Spleen (tissue), 11 donors: ENCODE results near the gene SSH2. TPM values are rescaled to one million over a fixed set of nuclear protein-coding genes. Genes with fewer than 3 reads are reported as not detected.

Experiments
- DNase-seq: peaks from one replicate; pipeline ENCODE4 v3.0.0-alpha.2; 2020
- H3K27ac ChIP-seq, 8 donors: fragments of 200-600 bp; sonication (generic) in 7 of 8; 1 replicate in 4 of 8; 2 replicates in 4 of 8; pipeline versions ENCODE4 v1.5.0 to v1.8.0; 2016 to 2021; ENCODE audit warnings: inconsistent platforms in 4 of 8, mild to moderate bottlenecking in 4 of 8, moderate library complexity in 1 of 8
- H3K27me3 ChIP-seq, 7 donors: fragments of 200-600 bp; sonication (generic) in 6 of 7; replicated peaks in 1 of 7; 1 replicate in 4 of 7; 2 replicates in 3 of 7; pipeline versions ENCODE4 v1.5.0 to v1.8.0; 2016 to 2021; ENCODE audit warnings: inconsistent platforms in 3 of 7, mild to moderate bottlenecking in 1 of 7
- H3K36me3 ChIP-seq, 6 donors: fragments of 200-600 bp; sonication (generic) in 5 of 6; 1 replicate in 4 of 6; 2 replicates in 2 of 6; pipeline versions ENCODE4 v1.5.0 to v1.8.0; 2016 to 2021; ENCODE audit warnings: inconsistent platforms in 2 of 6
- H3K4me1 ChIP-seq, 6 donors: fragments of 200-600 bp; sonication (generic) in 5 of 6; 1 replicate in 3 of 6; 2 replicates in 3 of 6; pipeline versions ENCODE4 v1.5.0 to v1.8.0; 2016 to 2021; ENCODE audit warnings: inconsistent platforms in 3 of 6
- H3K4me3 ChIP-seq, 8 donors: fragments of 200-600 bp; sonication (generic) in 7 of 8; 1 replicate in 4 of 8; 2 replicates in 4 of 8; pipeline versions ENCODE4 v1.5.0 to v1.8.0; 2016 to 2021; ENCODE audit warnings: inconsistent platforms in 4 of 8, mild to moderate bottlenecking in 4 of 8, moderate library complexity in 2 of 8
- H3K9me3 ChIP-seq, 8 donors: fragments of 200-600 bp; sonication (generic) in 7 of 8; 1 replicate in 4 of 8; 2 replicates in 4 of 8; pipeline versions ENCODE4 v1.5.0 to v1.8.0; 2016 to 2021; ENCODE audit warnings: inconsistent platforms in 4 of 8
- CTCF ChIP-seq, 11 experiments: fragments of 200-600 bp in 7 of 11; fragments of 450-650 bp in 4 of 11; sonication (generic) in 4 of 11; IDR thresholded peaks in 8 of 11; conservative IDR thresholded peaks in 3 of 11; 1 replicate in 7 of 11; 2 replicates in 4 of 11; pipeline versions ENCODE4 v1.4.0 to v1.8.0; 2016 to 2021; ENCODE audit warnings: antibody characterized with exemption in 11 of 11, inconsistent platforms in 4 of 11, mild to moderate bottlenecking in 1 of 11
- POLR2A ChIP-seq, 3 donors: fragments of 450-650 bp; IDR thresholded peaks; one replicate each; pipeline ENCODE4 v1.5.1; 2017; ENCODE audit warnings: antibody characterized with exemption in 3 of 3, mild to moderate bottlenecking in 1 of 3
- POLR2AphosphoS5 ChIP-seq, 3 donors: sonication (generic); formaldehyde crosslinking; IDR thresholded peaks; one replicate each; pipeline ENCODE4 v1.5.1; 2017; ENCODE audit warnings: antibody characterized with exemption in 3 of 3
- WGBS, 5 donors: extraction: QIAGEN DNeasy Blood & Tissue Kit in 3 of 5; methylation state at CpG; one replicate each; pipeline versions ENCODE4 v1.1.5 to v1.1.7; 2013 to 2018; 5-methylcytosine and 5-hydroxymethylcytosine counted together
- intact Hi-C: fragments of 100-400 bp; cut with DNase I; formaldehyde crosslinking; loops from one replicate; pipeline ENCODE4 v1.15.0; 2023; ENCODE audit warnings: low total_unique reads
- polyA plus RNA-seq, 3 donors: library from polyadenylated mRNA; stranded (reverse); fragments of 200-250 nt; gene quantifications; one replicate each; pipeline ENCODE4 v1.2.1, GENCODE V29; 2013
- total RNA-seq, 7 donors: library from RNA; depleted of rRNA in 3 of 7; stranded (reverse); fragments of >200 nt in 3 of 7; fragmentation: NEBNext Ultra II Directional in 4 of 7; extraction: Animal tissue kit (Norgen Biotek cat#: 25700) in 4 of 7; gene quantifications; one replicate each; pipeline versions ENCODE4 v1.1.0 to v1.2.1, GENCODE V29; 2016 to 2021
- donor health status: healthy with polysubstance abuse.
- donor health status: DM: no; HTN: no; CAD: no; lungs with moderate emphysema.
- donor health status: DM: no; HTN: no; CAD: no.
- donor health status: Bipolar disorder and iron deficiency.
- donor health status: healthy.
- donor health status: DM: no; HTN: no; CAD: no.
- donor health status: DM: yes; HTN: yes; CAD: no.

Gene SSH2
- total and polyA plus RNA-seq, 10 donors: 15.9 to 182 (median 113) TPM

- Histone ChIP-seq H3K27me3 (peaks cover 0 to 24% (median 5%) of the 10 kb centered on the region in 7 donors), H3K4me3 (no peak overlapping the region), H3K9me3 (no peaks in the 10 kb centered on the region), H3K4me1 (peaks cover 14 to 28% (median 23%) of the 10 kb centered on the region in 6 donors), H3K27ac (no peak overlapping the region), H3K36me3 (no peaks in the 10 kb centered on the region)
- TF ChIP-seq CTCF (IDR thresholded peaks at IDR 0.05 in 8 of 11, conservative IDR thresholded peaks at IDR 0.05 in 3 of 11): no peak
- no peak for TF ChIP-seq POLR2A (IDR thresholded peaks at IDR 0.05)
- TF ChIP-seq POLR2AphosphoS5 (IDR thresholded peaks at IDR 0.05): no peak
- intact Hi-C loops: no loop called here
- WGBS, 5 donors: 64 to 84% (median 81%) methylated on average over 5 to 9 of the region's 9 CpGs
- peak; percentile 33 for DNase-seq
These were observed 333.2 kb downstream of the SSH2 start for GRCh38 chr17:29596811-29597210.

- TF ChIP-seq POLR2AphosphoS5 (IDR thresholded peaks at IDR 0.05): no peak
- no peak for TF ChIP-seq CTCF (IDR thresholded peaks at IDR 0.05 in 8 of 11, conservative IDR thresholded peaks at IDR 0.05 in 3 of 11)
- no peak for TF ChIP-seq POLR2A (IDR thresholded peaks at IDR 0.05)
- no peaks in the 10 kb centered on the region for H3K9me3 ChIP-seq
- DNase-seq: peak; percentile 58
- 86 to 89% (median 88%) methylated on average over 9 to 12 of the region's 12 CpGs for WGBS, 5 donors
- H3K27ac ChIP-seq: no peak overlapping the region
- H3K36me3 ChIP-seq: no peaks in the 10 kb centered on the region
- intact Hi-C loops: no loop called here
- peaks cover 0 to 31% (median 5%) of the 10 kb centered on the region in 7 donors for H3K27me3 ChIP-seq
- no peak overlapping the region for H3K4me3 ChIP-seq
- peaks cover 21 to 35% (median 29%) of the 10 kb centered on the region in 6 donors for H3K4me1 ChIP-seq
These were observed 333.9 kb downstream of the SSH2 start for GRCh38 chr17:29595943-29596774.

DNA sequence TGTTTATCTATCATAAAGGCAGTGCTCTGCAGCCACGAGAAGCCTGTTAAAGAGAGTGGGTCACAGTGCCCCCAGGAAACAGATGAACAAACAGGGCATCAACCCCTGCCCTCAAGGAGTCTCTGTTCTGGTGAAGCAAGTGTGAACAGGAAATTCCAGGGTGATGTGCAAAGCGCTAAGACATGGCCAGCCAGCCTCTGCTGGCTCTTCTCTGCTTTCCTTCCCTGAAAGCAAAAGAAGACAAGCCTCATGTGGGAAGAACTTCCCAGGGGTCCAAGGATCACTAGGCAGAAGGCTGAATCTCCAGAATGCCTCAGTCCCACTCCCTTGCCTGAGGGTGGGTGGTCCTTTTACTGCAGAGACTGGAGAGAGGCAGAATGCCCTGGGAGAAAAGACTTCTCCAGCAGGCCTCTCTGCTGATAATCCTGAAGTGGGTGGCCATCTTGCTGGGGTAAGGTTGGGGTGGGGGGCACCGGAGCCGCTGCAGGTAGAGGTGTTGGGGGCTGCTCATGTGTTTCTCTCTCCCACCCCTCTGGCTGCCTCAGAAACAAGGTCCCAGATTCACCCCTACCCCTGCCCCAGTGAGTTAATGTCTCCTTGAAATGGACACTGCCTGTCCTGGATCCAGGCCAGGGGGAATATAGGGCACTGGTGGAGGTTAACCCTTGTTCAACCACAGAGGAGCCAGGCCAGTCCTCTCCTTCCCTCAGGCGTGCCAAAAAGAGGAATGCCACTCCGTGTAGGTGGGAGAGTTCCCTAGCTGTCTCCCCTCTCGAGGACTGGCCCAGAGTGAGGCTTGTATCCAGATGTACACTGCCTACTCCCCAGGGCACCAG is 334.7 kb downstream of the SSH2 start:
- TF ChIP-seq POLR2AphosphoS5 (IDR thresholded peaks at IDR 0.05) (no peak), CTCF (IDR thresholded peaks at IDR 0.05 in 8 of 11, conservative IDR thresholded peaks at IDR 0.05 in 3 of 11) (no peak), POLR2A (IDR thresholded peaks at IDR 0.05) (no peak)
- DNase-seq: no peak
- no peak overlapping the region for H3K4me3 ChIP-seq
- H3K27ac ChIP-seq: no peak overlapping the region
- intact Hi-C loops: no loop called here
- no peaks in the 10 kb centered on the region for H3K36me3 ChIP-seq
- H3K27me3 ChIP-seq: peaks cover 0 to 36% (median 5%) of the 10 kb centered on the region in 7 donors
- no peaks in the 10 kb centered on the region for H3K9me3 ChIP-seq
- 82 to 94% (median 87%) methylated on average over 5 to 7 of the region's 7 CpGs for WGBS, 5 donors
- H3K4me1 ChIP-seq: peaks cover 29 to 43% (median 37%) of the 10 kb centered on the region in 6 donors
